GM10248 (cell line): ENCODE results near the gene TMEM41B.

Experiments used
- CTCF ChIA-PET: fragments of 300-600 bp; sonication (Branson Sonifier 250); formaldehyde crosslinking; extraction: SDS; loops from one replicate; lab custom pipeline; 2021; ENCODE audit warnings: antibody characterized with exemption; lab: Yijun Ruan, JAX
- POLR2A ChIA-PET: fragments of 350-650 bp; sonication (Branson Sonifier 250); formaldehyde crosslinking; extraction: SDS; loops from one replicate; lab custom pipeline; 2020; ENCODE audit warnings: antibody characterized with exemption; lab: Yijun Ruan, JAX
- DNase-seq: peaks from one replicate; pipeline ENCODE4 v3.0.0; 2012; ENCODE audit errors: extremely low spot score
- CTCF ChIP-seq: IDR thresholded peaks from 2 replicates; pipeline ENCODE4 v1.5.1; 2012; ENCODE audit warnings: mild to moderate bottlenecking, low read depth; ENCODE audit errors: extremely low read depth, missing control alignments, control extremely low read depth

TMEM41B gene

GRCh38 chr11:9276571-9276970 lies 37.8 kb downstream of the TMEM41B start:
- no peak for DNase-seq
- ChIA-PET POLR2A (no interaction called here), CTCF (interaction anchor here (2.4 to 4.6 kb wide), 2 partner anchors 11 to 230 kb away, joined by 5 to 14 read pairs; partner anchors contain the start of gene DENND5A)
- no peak for TF ChIP-seq CTCF

- no peak for TF ChIP-seq CTCF
- CTCF ChIA-PET, result interaction anchor here (1.1 to 4.6 kb wide), 6 partner anchors 9 to 232 kb away, joined by 3 to 14 read pairs (median 3); partner anchors contain the start of gene DENND5A
- POLR2A ChIA-PET, result interaction anchor here (0.6 kb wide), 1 partner anchor 186 kb away, joined by 3 read pairs; the partner anchor contains the start of gene ZNF143
- no peak for DNase-seq
Measured at GRCh38 chr11:9274499-9275258, 39.7 kb downstream of the TMEM41B start.

- DNase-seq, result no peak
- CTCF ChIA-PET, result interaction anchor here (1.1 to 1.7 kb wide), 6 partner anchors 10 to 108 kb away, joined by 3 to 5 read pairs (median 4); no protein-coding TSS in a partner anchor
- POLR2A ChIA-PET, result no interaction called here
- TF ChIP-seq CTCF, result no peak
Measured at GRCh38 chr11:9273376-9274336, 40.7 kb downstream of the TMEM41B start.

- ChIA-PET CTCF (interaction anchor here (1.1 kb wide), 1 partner anchor 14 kb away, joined by 3 read pairs; no protein-coding TSS in a partner anchor), POLR2A (interaction anchor here (1.2 kb wide), 1 partner anchor 11 kb away, joined by 3 read pairs; no protein-coding TSS in a partner anchor)
- DNase-seq, result no peak
- no peak for TF ChIP-seq CTCF
Measured at GRCh38 chr11:9269492-9270013, 44.8 kb downstream of the TMEM41B start.

GRCh38 chr11:9267680-9268079 lies 46.7 kb downstream of the TMEM41B start:
- POLR2A ChIA-PET, result interaction anchor here (0.8 kb wide), 1 partner anchor 236 kb away, joined by 4 read pairs; no protein-coding TSS in a partner anchor
- no peak for TF ChIP-seq CTCF
- CTCF ChIA-PET, result no interaction called here
- DNase-seq, result no peak

GRCh38 chr11:9266926-9267325 lies 47.5 kb downstream of the TMEM41B start:
- no peak for TF ChIP-seq CTCF
- CTCF ChIA-PET, result no interaction called here

More at GRCh38 chr11:9266926-9267325, 47.5 kb downstream of the TMEM41B start:
- POLR2A ChIA-PET, result no interaction called here
- DNase-seq, result no peak
